CD4-positive, alpha-beta memory T cell (primary cell): ENCODE data around the gene NUP62. TPM values are rescaled to one million over a fixed set of nuclear protein-coding genes. Genes with fewer than 3 reads are reported as not detected.

Source experiments
- CTCF ChIA-PET: fragments of 350-600 bp; sonication (Branson Sonifier 250); formaldehyde crosslinking; loops from one replicate; lab custom pipeline; 2021; ENCODE audit warnings: inconsistent platforms; ENCODE audit not compliant: partially characterized antibody; lab: Charles Lee
- POLR2A ChIA-PET: fragments of 350-600 bp; sonication (Branson Sonifier 250); formaldehyde crosslinking; loops from one replicate; lab custom pipeline; 2021; ENCODE audit not compliant: partially characterized antibody; lab: Charles Lee
- DNase-seq, 5 donors: peaks; one replicate each; pipeline versions ENCODE4 v3.0.0 to v3.0.0-alpha.2; 2020 to 2022; ENCODE audit warnings: mixed read lengths in 1 of 5
- H3K27ac ChIP-seq: one replicate; pipeline ENCODE4 v1.7.0; 2013; ENCODE audit warnings: low read depth, low read length
- H3K27me3 ChIP-seq: 2 replicates; pipeline ENCODE4 v1.7.0; 2013; ENCODE audit warnings: mild to moderate bottlenecking, low read length, moderate library complexity; ENCODE audit not compliant: insufficient read depth
- H3K36me3 ChIP-seq: 2 replicates; pipeline ENCODE4 v1.7.0; 2013; ENCODE audit warnings: mild to moderate bottlenecking, low read length, moderate library complexity; ENCODE audit not compliant: insufficient read depth
- H3K4me1 ChIP-seq: 2 replicates; pipeline ENCODE4 v1.7.0; 2013; ENCODE audit warnings: mild to moderate bottlenecking, low read length, moderate library complexity; ENCODE audit not compliant: insufficient read depth
- H3K4me3 ChIP-seq, 2 donors: one replicate each; pipeline ENCODE4 v1.7.0; 2013; ENCODE audit warnings: low read length in 2 of 2, mild to moderate bottlenecking in 1 of 2
- H3K9me3 ChIP-seq, 2 donors: one replicate each; pipeline ENCODE4 v1.7.0; 2013; ENCODE audit warnings: low read length in 2 of 2, control low read depth in 1 of 2; ENCODE audit not compliant: control insufficient read depth in 1 of 2
- H3K27ac Mint-ChIP-seq, 7 donors: one replicate each; pipeline ENCODE4 v1.8.0; 2020 to 2021; ENCODE audit warnings: mixed read lengths in 7 of 7, mild to moderate bottlenecking in 6 of 7, inconsistent platforms in 3 of 7, moderate library complexity in 3 of 7
- H3K27me3 Mint-ChIP-seq, 2 donors: one replicate each; pipeline ENCODE4 v1.8.0; 2020 to 2021; ENCODE audit warnings: mixed read lengths in 2 of 2
- H3K36me3 Mint-ChIP-seq, 2 donors: one replicate each; pipeline ENCODE4 v1.8.0; 2020 to 2021; ENCODE audit warnings: mixed read lengths in 2 of 2, inconsistent platforms in 1 of 2, mild to moderate bottlenecking in 1 of 2
- H3K4me1 Mint-ChIP-seq, 4 donors: one replicate each; pipeline ENCODE4 v1.8.0; 2020 to 2021; ENCODE audit warnings: mixed read lengths in 4 of 4, mild to moderate bottlenecking in 1 of 4
- H3K4me3 Mint-ChIP-seq, 8 donors: one replicate each; pipeline ENCODE4 v1.8.0; 2020 to 2021; ENCODE audit warnings: mixed read lengths in 8 of 8, mild to moderate bottlenecking in 7 of 8, moderate library complexity in 6 of 8, inconsistent platforms in 3 of 8
- H3K9me3 Mint-ChIP-seq, 8 donors: one replicate each; pipeline ENCODE4 v1.8.0; 2020 to 2021; ENCODE audit warnings: mixed read lengths in 8 of 8, mild to moderate bottlenecking in 5 of 8, inconsistent platforms in 3 of 8, moderate library complexity in 1 of 8
- intact Hi-C: fragments of 100-400 bp; cut with micrococcal nuclease; formaldehyde crosslinking; loops from one replicate; pipeline ENCODE4 v1.15.1; 2023
- polyA plus RNA-seq, 2 donors: library from polyadenylated mRNA; unstranded; fragments of 300-500 nt; fragmentation: Illumina TruSeq; gene quantifications; one replicate each; pipeline ENCODE4 v1.2.3, GENCODE V29; 2021
- total RNA-seq, 2 experiments: library from RNA; stranded (reverse); gene quantifications; one replicate each; pipeline ENCODE4 v1.2.3, GENCODE V29; 2021

NUP62 gene
- total and polyA plus RNA-seq, 4 experiments from 2014 or later = 43.3 to 71.0 (median 66.7) TPM

GRCh38 chr19:49940482-49940791 lies 11.1 kb upstream of the NUP62 start:
- Histone ChIP-seq H3K4me3 (no peak overlapping the region), H3K4me1 (peaks cover 7% of the 10 kb centered on the region), H3K27me3 (no peaks in the 10 kb centered on the region), H3K27ac (no peak overlapping the region), H3K9me3 (no peaks in the 10 kb centered on the region), H3K36me3 (no peaks in the 10 kb centered on the region)
- DNase-seq = no peak
- Mint-ChIP-seq H3K36me3 (no peaks in the 10 kb centered on the region), H3K27ac (no peak overlapping the region), H3K9me3 (no peaks in the 10 kb centered on the region), H3K4me1 (peaks cover 0 to 8% (median 4%) of the 10 kb centered on the region in 4 donors), H3K27me3 (peaks cover 10 to 15% of the 10 kb centered on the region in 2 donors), H3K4me3 (no peak overlapping the region)
- ChIA-PET POLR2A (no interaction called here), CTCF (no interaction called here)
- intact Hi-C loops = no loop called here

GRCh38 chr19:49939721-49940481 lies 10.6 kb upstream of the NUP62 start:
- H3K27me3 ChIP-seq = no peaks in the 10 kb centered on the region
- no peak for DNase-seq
- H3K4me3 ChIP-seq = no peak overlapping the region
- H3K9me3 ChIP-seq = no peaks in the 10 kb centered on the region
- H3K27ac ChIP-seq = no peak overlapping the region
- Mint-ChIP-seq H3K9me3 (no peaks in the 10 kb centered on the region), H3K4me1 (peaks cover 0 to 8% (median 4%) of the 10 kb centered on the region in 4 donors), H3K27me3 (peaks cover 7 to 12% of the 10 kb centered on the region in 2 donors), H3K4me3 (no peak overlapping the region), H3K27ac (peak overlapping the region in 1 of 7 donors; percentile 60), H3K36me3 (no peaks in the 10 kb centered on the region)
- H3K36me3 ChIP-seq = no peaks in the 10 kb centered on the region
- intact Hi-C loops = no loop called here
- POLR2A ChIA-PET = interaction anchor here (0.6 kb wide), 1 partner anchor 564 kb away, joined by 3 read pairs; no protein-coding TSS in a partner anchor
- CTCF ChIA-PET = interaction anchor here (0.7 to 5.1 kb wide), 4 partner anchors 11 to 1309 kb away, joined by 3 to 37 read pairs (median 9); partner anchors contain the start of genes ATF5 and NUP62
- peaks cover 7% of the 10 kb centered on the region for H3K4me1 ChIP-seq

GRCh38 chr19:49938662-49939061 lies 9.4 kb upstream of the NUP62 start:
- Mint-ChIP-seq H3K27me3 (peaks cover 3 to 10% of the 10 kb centered on the region in 2 donors), H3K36me3 (no peaks in the 10 kb centered on the region), H3K9me3 (no peaks in the 10 kb centered on the region), H3K4me3 (no peak overlapping the region), H3K4me1 (peaks cover 2 to 10% (median 5%) of the 10 kb centered on the region in 4 donors), H3K27ac (no peak overlapping the region)
- POLR2A ChIA-PET = interaction anchor here (1.8 kb wide), 1 partner anchor 9 kb away, joined by 7 read pairs; the partner anchor contains the start of genes ATF5 and NUP62
- H3K4me3 ChIP-seq = no peak overlapping the region
- intact Hi-C loops = no loop called here
- no peaks in the 10 kb centered on the region for H3K9me3 ChIP-seq
- H3K36me3 ChIP-seq = no peaks in the 10 kb centered on the region
- H3K27ac ChIP-seq = no peak overlapping the region
- H3K27me3 ChIP-seq = no peaks in the 10 kb centered on the region
- DNase-seq = no peak
- H3K4me1 ChIP-seq = peaks cover 7% of the 10 kb centered on the region
- CTCF ChIA-PET = interaction anchor here (1.0 to 5.1 kb wide), 4 partner anchors 10 to 54 kb away, joined by 3 to 37 read pairs (median 9); partner anchors contain the start of genes ATF5 and NUP62

GRCh38 chr19:49937750-49938381 lies 8.6 kb upstream of the NUP62 start:
- Mint-ChIP-seq H3K4me3 (peak overlapping the region in 2 of 8 donors; percentile 36 to 38), H3K36me3 (no peaks in the 10 kb centered on the region), H3K27ac (no peak overlapping the region), H3K9me3 (no peaks in the 10 kb centered on the region), H3K4me1 (peaks cover 9 to 18% (median 10%) of the 10 kb centered on the region in 4 donors), H3K27me3 (peaks cover 3% of the 10 kb centered on the region in 2 donors)
- Histone ChIP-seq H3K4me1 (peaks cover 14% of the 10 kb centered on the region), H3K27me3 (no peaks in the 10 kb centered on the region), H3K36me3 (no peaks in the 10 kb centered on the region), H3K27ac (no peak overlapping the region), H3K9me3 (no peaks in the 10 kb centered on the region), H3K4me3 (no peak overlapping the region)
- intact Hi-C loops = loop anchor here (1.0 to 2.0 kb wide), 2 partner anchors 41 to 45 kb away; partner anchors contain the start of gene IL4I1
- CTCF ChIA-PET = interaction anchor here (0.6 to 5.1 kb wide), 17 partner anchors 9 to 1082 kb away, joined by 3 to 37 read pairs (median 4); partner anchors contain the start of genes ATF5 and NUP62
- peak; percentile 59 to 75 (median 65) for DNase-seq
- POLR2A ChIA-PET = interaction anchor here (1.8 kb wide), 1 partner anchor 8 kb away, joined by 7 read pairs; the partner anchor contains the start of genes ATF5 and NUP62

DNA sequence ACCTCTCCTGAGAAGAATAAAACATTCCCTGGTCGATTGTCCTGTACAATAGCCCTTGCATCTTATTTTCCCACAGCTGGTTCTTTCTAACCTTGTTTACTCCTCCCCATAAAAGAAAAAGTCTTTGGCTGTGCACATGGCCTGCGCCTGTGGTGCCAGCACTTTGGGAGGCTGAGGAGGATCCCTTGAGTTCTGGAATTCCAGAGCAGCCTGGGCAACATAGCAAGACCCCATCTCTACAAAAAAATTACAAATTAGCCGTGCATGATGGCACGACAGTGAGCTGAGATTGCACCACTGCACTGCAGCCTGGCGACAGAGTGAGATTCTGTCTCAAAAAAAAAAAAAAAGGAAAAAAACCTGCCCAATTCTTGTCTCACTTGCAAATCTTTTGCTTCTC lies 7.2 kb upstream of the NUP62 start:
- Histone ChIP-seq H3K4me1 (peaks cover 22% of the 10 kb centered on the region), H3K27me3 (no peaks in the 10 kb centered on the region), H3K36me3 (no peaks in the 10 kb centered on the region), H3K9me3 (no peaks in the 10 kb centered on the region), H3K27ac (no peak overlapping the region), H3K4me3 (no peak overlapping the region)
- Mint-ChIP-seq H3K27me3 (peaks cover 0 to 3% of the 10 kb centered on the region in 2 donors), H3K27ac (peak overlapping the region in 4 of 7 donors; percentile 10 to 79 (median 40)), H3K36me3 (peaks cover 2 to 6% of the 10 kb centered on the region in 2 donors), H3K4me1 (peaks cover 15 to 30% (median 20%) of the 10 kb centered on the region in 4 donors), H3K4me3 (no peak overlapping the region), H3K9me3 (no peaks in the 10 kb centered on the region)
- no peak for DNase-seq
- intact Hi-C loops = loop anchor here (2.0 kb wide), 1 partner anchor 40 kb away; the partner anchor contains the start of gene IL4I1
- ChIA-PET POLR2A (no interaction called here), CTCF (interaction anchor here (1.3 to 5.1 kb wide), 2 partner anchors 49 to 61 kb away, joined by 4 to 37 read pairs; no protein-coding TSS in a partner anchor)

GRCh38 chr19:49933643-49934042 lies 4.3 kb upstream of the NUP62 start:
- CTCF ChIA-PET = interaction anchor here (0.5 kb wide), 1 partner anchor 1161 kb away, joined by 4 read pairs; no protein-coding TSS in a partner anchor
- peaks cover 25 to 47% (median 39%) of the 10 kb centered on the region in 4 donors for H3K4me1 Mint-ChIP-seq

More at GRCh38 chr19:49933643-49934042, 4.3 kb upstream of the NUP62 start:
- H3K9me3 ChIP-seq = no peaks in the 10 kb centered on the region
- POLR2A ChIA-PET = interaction anchor here (1.5 kb wide), 1 partner anchor 57 kb away, joined by 8 read pairs; the partner anchor contains the start of genes AKT1S1 and TBC1D17
- peak overlapping the region in 5 of 8 donors; percentile 25 to 70 (median 57) for H3K4me3 Mint-ChIP-seq
- H3K36me3 Mint-ChIP-seq = peaks cover 8 to 9% of the 10 kb centered on the region in 2 donors
- peaks cover 35% of the 10 kb centered on the region for H3K4me1 ChIP-seq
- no peaks in the 10 kb centered on the region for H3K27me3 ChIP-seq
- H3K27ac Mint-ChIP-seq = peak overlapping the region in 5 of 7 donors; percentile 33 to 93 (median 58)
- H3K27me3 Mint-ChIP-seq = no peaks in the 10 kb centered on the region
- no peaks in the 10 kb centered on the region for H3K36me3 ChIP-seq
- no peak overlapping the region for H3K27ac ChIP-seq
- H3K9me3 Mint-ChIP-seq = peaks cover 0 to 7% (median 0%) of the 10 kb centered on the region in 8 donors
- intact Hi-C loops = loop anchor here (5.0 kb wide), 1 partner anchor 166 kb away; the partner anchor contains the start of gene AP2A1
- no peak overlapping the region for H3K4me3 ChIP-seq
- no peak for DNase-seq
